ENCODE measurements around the gene ZFAND5. TPM values are rescaled to one million over a fixed set of nuclear protein-coding genes. Genes with fewer than 3 reads are reported as not detected.

Gene ZFAND5
- polyA plus RNA-seq, 3 donors: 199 to 702 (median 237) TPM

DNA sequence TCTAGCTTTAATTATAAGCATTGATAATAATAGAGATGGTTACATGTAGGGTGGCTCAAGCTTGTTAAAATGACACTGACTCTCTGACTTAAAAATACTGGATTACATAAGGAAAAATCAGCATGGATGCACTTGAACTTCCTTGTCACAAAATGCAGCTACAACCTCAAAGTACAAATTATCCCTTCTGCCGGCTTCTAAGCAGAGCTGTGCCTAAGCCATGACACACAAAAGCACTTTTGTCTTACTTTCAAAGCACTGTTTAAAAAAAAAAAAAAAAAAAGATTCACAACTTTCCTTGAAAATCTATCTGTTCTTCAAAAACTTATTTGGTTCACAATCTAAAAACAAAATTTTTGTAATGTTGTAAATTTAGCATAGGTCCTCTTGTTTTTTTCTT is 36.4 kb upstream of the ZFAND5 start:
- no peaks in the 10 kb centered on the region for H3K27me3 ChIP-seq (ENCODE audit: control insufficient read depth in 2 of 2, insufficient read depth in 2 of 2, low read length in 2 of 2)
- H3K36me3 ChIP-seq (replicated peaks in 1 of 2; ENCODE audit: control insufficient read depth in 1 of 2, insufficient read depth in 2 of 2, low read length in 2 of 2): no peaks in the 10 kb centered on the region
- no peak overlapping the region for H3K27ac ChIP-seq (ENCODE audit: low read depth in 1 of 2, low read length in 2 of 2)
- peaks cover 15% of the 10 kb centered on the region for H3K4me1 Mint-ChIP-seq
- no peak overlapping the region for H2AFZ ChIP-seq (ENCODE audit: insufficient read depth, low read depth, low read length, poor library complexity, severe bottlenecking)
- no peak overlapping the region for H3K4me2 ChIP-seq (replicated peaks; ENCODE audit: extremely low read depth, low read length, poor library complexity, severe bottlenecking)
- H3K79me2 ChIP-seq (ENCODE audit: insufficient read depth, low read length): no peaks in the 10 kb centered on the region
- no peaks in the 10 kb centered on the region for H3K36me3 Mint-ChIP-seq
- H3K9me3 Mint-ChIP-seq: no peaks in the 10 kb centered on the region
- H4K20me1 ChIP-seq (ENCODE audit: insufficient read depth, low read length): no peaks in the 10 kb centered on the region
- peaks cover 12 to 17% of the 10 kb centered on the region in 2 donors for H3K4me1 ChIP-seq (ENCODE audit: control insufficient read depth in 1 of 2, insufficient read depth in 2 of 2, low read length in 2 of 2)
- intact Hi-C loops (cut with micrococcal nuclease): no loop called here
- no peak overlapping the region for H3K4me3 ChIP-seq (replicated peaks in 1 of 3; ENCODE audit: low read depth in 2 of 3, low read length in 3 of 3)
- no CpG with 5 or more reads among the region's 1 CpG for WGBS (ENCODE audit: insufficient coverage)
- DNase-seq: no peak
- H3K9me3 ChIP-seq (replicated peaks in 1 of 2; ENCODE audit: control insufficient read depth in 1 of 2, insufficient read depth in 1 of 2, low read length in 2 of 2): no peaks in the 10 kb centered on the region
- TF ChIP-seq, protein P1, sequence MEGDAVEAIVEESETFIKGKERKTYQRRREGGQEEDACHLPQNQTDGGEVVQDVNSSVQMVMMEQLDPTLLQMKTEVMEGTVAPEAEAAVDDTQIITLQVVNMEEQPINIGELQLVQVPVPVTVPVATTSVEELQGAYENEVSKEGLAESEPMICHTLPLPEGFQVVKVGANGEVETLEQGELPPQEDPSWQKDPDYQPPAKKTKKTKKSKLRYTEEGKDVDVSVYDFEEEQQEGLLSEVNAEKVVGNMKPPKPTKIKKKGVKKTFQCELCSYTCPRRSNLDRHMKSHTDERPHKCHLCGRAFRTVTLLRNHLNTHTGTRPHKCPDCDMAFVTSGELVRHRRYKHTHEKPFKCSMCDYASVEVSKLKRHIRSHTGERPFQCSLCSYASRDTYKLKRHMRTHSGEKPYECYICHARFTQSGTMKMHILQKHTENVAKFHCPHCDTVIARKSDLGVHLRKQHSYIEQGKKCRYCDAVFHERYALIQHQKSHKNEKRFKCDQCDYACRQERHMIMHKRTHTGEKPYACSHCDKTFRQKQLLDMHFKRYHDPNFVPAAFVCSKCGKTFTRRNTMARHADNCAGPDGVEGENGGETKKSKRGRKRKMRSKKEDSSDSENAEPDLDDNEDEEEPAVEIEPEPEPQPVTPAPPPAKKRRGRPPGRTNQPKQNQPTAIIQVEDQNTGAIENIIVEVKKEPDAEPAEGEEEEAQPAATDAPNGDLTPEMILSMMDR (IDR thresholded peaks at IDR 0.05): no peak
- H3K4me3 Mint-ChIP-seq: no peak overlapping the region
- H3K9ac ChIP-seq (ENCODE audit: insufficient read depth, low read length, poor library complexity, severe bottlenecking): no peak overlapping the region
- no peak overlapping the region for H3K27ac Mint-ChIP-seq
- peaks cover 0 to 2% (median 2%) of the 10 kb centered on the region in 3 donors for H3K27me3 Mint-ChIP-seq (ENCODE audit: low read depth in 3 of 3)

DNA sequence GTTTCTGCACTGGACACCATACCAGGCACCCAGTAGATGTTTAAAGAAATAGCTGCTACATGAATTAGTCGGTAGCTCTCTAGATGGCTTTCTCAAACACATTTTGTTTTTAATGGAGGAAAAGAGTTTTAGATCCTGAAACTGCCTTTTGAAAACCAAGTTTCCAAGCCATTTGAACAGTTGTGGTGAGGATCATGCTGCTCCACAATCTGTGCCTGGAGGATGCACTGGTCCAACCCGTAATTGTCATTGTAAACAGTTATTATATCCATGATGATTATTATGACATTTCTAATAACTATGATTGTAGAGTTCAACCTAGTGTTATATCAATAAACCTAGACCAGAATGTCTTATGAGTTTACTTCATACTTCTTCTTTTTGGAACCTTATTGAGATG is 35.9 kb upstream of the ZFAND5 start:
- Histone ChIP-seq H3K9me3 (replicated peaks in 1 of 2; ENCODE audit: control insufficient read depth in 1 of 2, insufficient read depth in 1 of 2, low read length in 2 of 2) (no peaks in the 10 kb centered on the region), H4K20me1 (ENCODE audit: insufficient read depth, low read length) (no peaks in the 10 kb centered on the region), H3K79me2 (ENCODE audit: insufficient read depth, low read length) (no peaks in the 10 kb centered on the region), H3K36me3 (replicated peaks in 1 of 2; ENCODE audit: control insufficient read depth in 1 of 2, insufficient read depth in 2 of 2, low read length in 2 of 2) (no peaks in the 10 kb centered on the region), H3K27me3 (ENCODE audit: control insufficient read depth in 2 of 2, insufficient read depth in 2 of 2, low read length in 2 of 2) (no peaks in the 10 kb centered on the region), H3K4me2 (replicated peaks; ENCODE audit: extremely low read depth, low read length, poor library complexity, severe bottlenecking) (no peak overlapping the region), H2AFZ (ENCODE audit: insufficient read depth, low read depth, low read length, poor library complexity, severe bottlenecking) (no peak overlapping the region), H3K4me3 (replicated peaks in 1 of 3; ENCODE audit: low read depth in 2 of 3, low read length in 3 of 3) (no peak overlapping the region), H3K27ac (ENCODE audit: low read depth in 1 of 2, low read length in 2 of 2) (no peak overlapping the region), H3K9ac (ENCODE audit: insufficient read depth, low read length, poor library complexity, severe bottlenecking) (no peak overlapping the region), H3K4me1 (ENCODE audit: control insufficient read depth in 1 of 2, insufficient read depth in 2 of 2, low read length in 2 of 2) (peaks cover 17 to 22% of the 10 kb centered on the region in 2 donors)
- H3K4me1 Mint-ChIP-seq: peaks cover 20% of the 10 kb centered on the region
- no peak for DNase-seq
- intact Hi-C loops (cut with micrococcal nuclease): no loop called here
- no peaks in the 10 kb centered on the region for H3K9me3 Mint-ChIP-seq
- H3K27me3 Mint-ChIP-seq (ENCODE audit: low read depth in 3 of 3): peaks cover 0 to 2% (median 2%) of the 10 kb centered on the region in 3 donors
- no CpG with 5 or more reads among the region's 2 CpGs for WGBS (ENCODE audit: insufficient coverage)
- no peak overlapping the region for H3K4me3 Mint-ChIP-seq
- TF ChIP-seq, protein P1 (IDR thresholded peaks at IDR 0.05): no peak
- no peak overlapping the region for H3K27ac Mint-ChIP-seq
- H3K36me3 Mint-ChIP-seq: no peaks in the 10 kb centered on the region

Measured in CD14-positive monocyte (primary cell).